Activated CD8-positive, alpha-beta memory T cell treated with anti-CD3 and anti-CD28 coated beads for 24 hours (primary cell): ENCODE measurements around the gene EFCAB6.
A peak's percentile ranks its signal among the peaks of the same experiment; 100 is the strongest.

ENCODE experiments used
- DNase-seq: peaks from one replicate; pipeline ENCODE4 v3.0.0-alpha.2; 2020

EFCAB6 gene

DNA sequence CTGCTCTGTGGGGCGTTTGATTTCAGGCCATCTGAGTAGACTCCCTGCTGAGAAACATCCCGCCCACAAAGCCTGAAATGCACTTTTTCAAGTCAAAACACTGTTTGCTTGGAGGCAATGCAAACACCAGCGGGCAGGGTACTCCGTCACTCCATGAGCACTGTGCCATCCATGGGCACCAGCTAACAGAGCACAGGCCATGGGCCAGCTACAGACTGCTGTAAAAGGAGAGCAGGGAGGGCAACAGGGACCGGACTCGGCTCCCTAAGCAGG lies 16.6 kb upstream of the EFCAB6 start:
- DNase-seq, result no peak

DNA sequence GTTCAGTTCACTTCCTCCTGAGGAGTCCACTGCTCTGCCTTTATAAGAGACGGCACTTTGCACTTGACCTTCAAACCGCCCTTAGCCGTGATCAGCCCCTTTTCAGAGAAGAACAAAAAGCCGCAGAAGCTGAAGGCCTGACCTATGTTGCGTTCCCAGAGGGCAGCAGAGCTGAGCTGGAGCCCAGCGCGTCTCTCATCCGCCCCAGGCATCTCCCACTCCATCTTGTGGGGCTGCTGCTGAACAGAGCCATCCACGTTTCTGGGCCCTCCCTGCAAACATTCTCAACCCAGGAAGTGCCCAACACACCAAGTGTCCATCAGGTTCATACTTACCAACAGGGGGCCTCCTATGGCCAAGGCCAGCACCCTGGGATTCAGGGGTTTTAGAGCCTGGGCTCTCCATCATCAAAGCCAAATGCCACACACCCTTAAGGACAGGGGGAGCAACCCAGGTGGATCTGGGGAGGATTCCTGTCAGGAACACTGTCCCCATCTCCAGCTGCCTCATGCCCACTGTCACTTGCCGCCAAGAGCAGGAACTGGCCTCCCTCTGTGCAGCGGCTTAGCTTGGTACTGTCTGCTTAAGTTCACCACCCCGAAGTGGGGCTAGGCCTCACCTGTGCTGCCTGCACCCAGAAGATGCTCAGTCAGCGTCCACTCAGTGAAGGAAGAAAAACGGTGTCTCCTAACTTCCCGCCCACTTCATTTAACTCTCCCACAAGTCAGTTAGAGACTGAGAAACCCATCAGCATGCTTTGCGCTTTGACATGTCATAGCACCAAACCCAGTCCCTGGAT lies 16.0 kb upstream of the EFCAB6 start:
- no peak for DNase-seq

DNA sequence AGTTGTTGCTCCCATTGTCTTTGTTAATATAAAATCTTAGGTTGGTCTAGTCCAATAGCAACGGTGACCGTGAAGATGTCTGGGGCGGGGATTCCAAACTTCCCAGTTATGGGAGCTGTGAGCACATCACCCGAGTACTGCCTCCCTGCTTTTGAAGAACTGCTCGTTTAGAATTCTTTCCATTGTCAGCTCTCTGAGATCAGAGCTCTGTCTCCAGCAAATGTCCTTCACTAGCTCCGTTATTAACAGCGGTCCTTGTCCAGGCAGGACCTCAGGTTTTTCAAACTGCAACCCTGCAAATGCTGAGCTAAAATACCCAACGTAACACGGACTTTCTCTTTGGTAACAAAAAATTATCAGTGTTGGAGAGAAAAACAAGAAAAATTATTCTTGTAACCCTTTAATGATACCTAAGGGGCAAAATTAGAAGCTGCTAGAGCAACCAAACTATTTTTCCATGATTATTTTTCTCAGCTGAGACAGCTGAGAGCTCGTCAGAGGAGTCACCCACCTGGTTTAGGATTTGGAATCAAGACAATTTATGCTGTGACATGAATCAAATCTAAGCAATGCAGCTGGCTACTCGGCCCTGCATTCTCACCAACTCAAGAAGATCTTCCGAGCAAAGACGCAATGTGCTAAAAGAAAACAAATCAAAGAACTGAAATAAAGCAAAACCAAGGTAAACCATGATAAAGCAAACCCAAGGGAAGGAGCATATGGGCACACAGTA lies 15.1 kb upstream of the EFCAB6 start:
- no peak for DNase-seq

DNA sequence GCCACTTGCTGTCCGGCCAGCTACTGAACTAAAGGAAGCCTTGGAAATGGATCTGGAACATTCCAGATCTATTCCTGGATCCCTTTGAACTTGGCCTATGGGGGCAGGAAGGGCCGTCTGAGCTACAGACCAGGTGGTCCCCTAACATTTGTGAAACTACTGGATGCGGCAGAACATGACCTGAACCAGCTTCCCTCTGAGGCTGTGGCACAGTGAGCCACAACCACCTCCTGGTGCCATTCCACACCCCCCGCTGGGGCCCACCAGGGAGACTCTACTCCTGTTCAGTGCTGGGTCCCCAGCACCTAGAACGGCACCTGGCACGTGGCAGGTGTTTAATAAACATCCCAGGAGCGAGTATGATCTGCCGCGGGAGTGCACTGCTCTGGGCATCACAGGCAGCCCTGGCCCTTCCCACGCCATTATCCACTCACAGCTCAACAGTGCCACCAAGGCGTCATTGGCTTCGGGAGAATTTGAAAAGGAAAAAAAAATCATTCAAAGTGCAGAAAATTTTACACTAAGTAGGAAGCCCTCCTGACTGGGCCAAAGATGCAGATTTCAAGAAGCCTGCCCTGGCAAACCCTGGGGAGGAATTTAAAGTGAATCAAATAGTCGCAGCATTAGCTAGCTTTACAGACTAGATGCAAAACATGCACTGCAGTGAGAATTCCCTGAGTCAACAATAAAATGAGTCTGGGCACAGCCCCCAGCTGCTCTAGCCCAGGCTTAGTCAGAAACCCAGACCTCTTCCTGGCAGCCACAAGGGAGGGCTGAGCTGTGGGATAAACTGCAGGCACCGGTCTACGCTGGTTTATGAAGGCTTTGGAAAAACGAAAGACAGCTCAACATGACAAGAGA lies 14.3 kb upstream of the EFCAB6 start:
- no peak for DNase-seq

DNA sequence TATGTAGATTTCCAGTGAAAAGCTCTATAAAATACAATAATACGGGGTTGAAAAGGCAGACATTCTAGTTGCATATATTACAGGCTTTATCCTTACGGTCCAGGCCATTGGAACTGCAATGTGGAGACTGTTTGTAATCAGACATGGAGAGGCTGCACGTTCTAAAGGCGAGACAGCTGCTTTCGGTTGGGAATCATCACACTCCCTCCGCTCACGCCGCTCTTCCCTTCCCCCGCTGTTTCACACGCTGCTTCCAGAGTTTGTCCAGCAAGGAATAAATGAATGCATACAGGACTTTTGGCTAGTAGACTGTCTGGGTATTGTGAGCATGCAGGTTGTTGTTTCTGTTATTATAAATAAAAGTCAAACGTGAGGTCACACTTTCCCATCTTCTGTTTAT lies 13.5 kb upstream of the EFCAB6 start:
- no peak for DNase-seq

DNA sequence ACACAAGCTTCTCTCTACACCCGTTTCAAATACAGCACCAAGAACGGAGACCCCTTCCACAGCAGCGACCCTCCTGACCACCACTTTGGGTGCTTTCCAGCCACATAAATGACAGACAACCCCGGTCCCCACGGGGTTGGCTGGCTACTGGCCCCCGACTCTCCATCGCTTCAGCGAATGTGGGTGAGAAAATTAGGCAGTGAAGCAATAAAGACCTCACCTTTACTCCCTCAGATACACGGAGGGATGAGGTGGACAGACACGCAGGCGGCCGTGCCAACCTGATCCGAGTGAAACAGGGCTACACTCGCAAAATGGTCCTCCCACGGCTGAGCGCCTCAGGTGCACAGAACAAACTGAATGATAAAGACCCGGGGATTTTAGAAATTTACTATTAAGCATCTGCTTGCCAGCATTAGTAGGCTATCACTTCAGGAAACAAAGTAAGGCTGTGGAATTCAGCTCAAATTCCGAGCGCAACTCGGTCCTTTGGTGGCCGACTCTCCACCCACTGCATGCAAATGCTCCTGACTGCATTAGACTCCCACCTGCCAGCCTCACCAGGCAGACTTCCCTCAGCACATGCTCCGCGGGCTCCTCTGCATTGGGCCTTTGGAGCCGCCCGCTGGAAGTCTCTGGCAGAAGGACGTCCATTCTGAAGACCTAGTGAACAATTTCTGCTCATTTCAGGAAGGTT lies 12.8 kb upstream of the EFCAB6 start:
- peak; percentile 35 for DNase-seq

DNA sequence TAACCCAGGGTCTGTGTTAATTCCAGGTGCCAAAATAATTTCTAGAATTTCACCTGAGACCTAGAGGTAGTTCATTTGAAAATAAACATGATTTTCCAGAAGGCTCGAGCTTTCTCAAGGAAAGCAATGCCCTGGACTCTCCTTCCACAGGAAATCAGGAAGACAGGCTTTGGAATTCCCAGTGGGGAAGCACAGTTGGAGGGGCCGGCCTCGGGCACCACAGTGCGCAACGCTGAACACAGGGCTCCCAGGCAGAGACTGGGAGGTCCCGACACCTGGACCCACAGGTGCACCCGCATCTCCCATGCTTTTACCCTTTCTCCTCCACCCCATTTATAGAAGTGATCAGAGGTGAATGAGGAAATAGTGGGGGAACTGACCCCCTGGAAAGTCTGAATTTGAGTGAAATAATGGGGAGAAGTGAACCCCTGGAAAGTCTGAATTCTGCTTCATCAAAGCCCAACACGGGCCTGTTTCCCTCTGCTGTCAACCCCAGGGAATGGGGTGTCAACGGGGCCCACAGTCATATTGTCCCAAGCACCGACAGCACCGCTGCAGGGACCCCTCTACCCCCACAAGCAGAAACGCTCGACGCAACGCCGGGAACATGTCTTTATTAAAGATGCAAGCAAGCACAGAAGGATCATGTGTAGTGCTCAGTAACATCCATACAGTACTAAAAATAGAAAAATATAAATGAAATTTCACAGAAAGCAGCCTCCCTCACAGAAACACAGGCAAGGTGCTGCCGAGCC lies 12.0 kb upstream of the EFCAB6 start:
- peak; percentile 7 for DNase-seq

DNA sequence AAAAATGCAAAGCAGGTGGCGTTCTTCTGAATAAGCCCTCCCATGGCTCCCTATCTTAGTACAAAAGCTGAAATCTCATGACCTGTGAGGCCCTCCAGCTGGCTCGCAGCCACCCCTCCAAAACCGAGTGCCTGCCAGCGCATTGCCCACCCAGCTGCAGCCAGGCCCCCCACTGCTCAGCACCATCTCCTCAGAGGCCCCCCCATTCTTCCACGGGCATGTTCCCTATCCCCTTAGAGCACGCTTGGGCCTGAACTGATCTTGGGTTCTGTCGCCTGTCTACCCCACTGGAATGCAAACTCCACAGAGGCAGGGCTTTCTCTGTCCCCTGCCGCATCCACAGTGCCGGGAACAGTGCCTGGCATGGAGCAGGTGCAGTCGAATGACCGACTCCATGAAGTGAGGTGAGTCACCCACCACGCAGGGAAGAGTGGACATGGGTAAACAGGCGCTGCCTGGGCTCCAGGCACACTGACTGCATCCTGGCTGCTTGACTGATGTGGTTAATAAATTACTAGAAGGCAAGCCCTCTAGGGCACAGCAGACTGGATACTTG lies 11.3 kb upstream of the EFCAB6 start:
- peak; percentile 44 for DNase-seq

DNA sequence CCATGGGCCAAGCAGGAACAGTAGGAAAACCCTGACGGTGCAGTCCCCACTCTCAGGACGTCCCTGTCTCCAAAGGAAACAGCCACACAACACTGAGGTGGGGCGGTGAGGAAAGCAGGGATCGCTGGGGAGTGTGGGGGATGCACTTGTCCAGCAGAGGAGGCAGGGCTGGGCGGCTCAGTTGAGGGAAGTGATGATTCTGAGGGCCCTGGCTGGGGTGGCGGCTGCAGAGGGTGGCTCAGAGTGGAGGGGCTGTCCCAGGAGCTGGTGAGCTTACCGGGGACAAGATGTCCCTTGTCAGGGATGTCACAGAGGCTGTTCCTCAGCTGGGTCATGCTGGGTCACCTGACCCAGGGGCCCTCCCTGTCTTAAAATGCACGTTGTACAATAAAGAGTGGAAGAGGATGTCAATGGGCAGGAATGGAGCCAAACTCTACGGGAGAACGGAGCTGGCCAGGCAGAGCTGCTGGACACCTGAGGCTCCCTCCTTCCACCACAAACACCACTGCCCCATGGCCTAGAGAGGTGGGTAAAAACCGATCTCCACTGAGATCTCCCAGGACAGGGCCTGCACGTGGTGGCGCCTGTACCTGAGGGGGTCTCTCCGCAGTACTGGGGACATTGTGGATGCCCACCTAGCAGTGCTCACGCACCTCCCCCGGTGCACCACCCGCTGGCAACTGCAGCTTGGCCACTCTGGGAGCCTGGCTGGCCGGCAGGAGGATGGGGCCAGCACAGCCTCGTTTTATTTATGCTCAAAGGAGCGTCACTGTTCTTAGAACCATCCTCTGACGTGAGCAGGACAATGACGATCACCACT lies 9.7 kb upstream of the EFCAB6 start:
- peak; percentile 40 for DNase-seq

DNA sequence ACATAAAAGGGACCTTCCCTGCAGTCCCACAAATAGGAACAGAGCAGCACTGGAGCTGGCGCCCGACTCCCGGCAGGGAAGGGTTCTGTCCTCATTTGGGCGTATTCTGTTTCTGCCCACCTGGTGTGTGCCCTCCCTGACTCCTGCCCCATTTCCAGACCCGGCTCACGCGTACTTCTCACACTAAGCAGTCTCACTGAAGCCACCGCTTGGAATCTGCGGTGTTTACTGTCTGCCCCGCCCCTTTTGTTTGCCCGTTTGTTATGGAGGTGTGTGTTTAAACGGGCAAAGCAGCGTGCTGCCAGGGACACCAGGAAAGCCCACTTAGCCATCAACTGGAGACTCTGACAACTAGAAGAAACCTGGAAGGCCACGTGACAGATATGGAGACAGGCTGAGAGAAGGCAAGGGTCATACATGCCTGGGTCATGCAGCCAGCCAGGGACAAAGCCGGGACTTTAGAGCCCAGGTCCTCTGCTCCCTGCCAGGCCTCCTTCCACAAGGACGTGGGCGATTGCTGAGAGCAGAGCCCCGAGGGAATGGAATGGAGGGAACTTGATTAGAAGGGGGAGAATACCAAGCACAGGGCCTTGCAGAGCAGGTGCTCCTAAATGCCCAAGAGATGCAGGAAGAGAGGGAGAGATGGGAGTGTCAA lies 8.7 kb upstream of the EFCAB6 start:
- DNase-seq, result peak; percentile 17

DNA sequence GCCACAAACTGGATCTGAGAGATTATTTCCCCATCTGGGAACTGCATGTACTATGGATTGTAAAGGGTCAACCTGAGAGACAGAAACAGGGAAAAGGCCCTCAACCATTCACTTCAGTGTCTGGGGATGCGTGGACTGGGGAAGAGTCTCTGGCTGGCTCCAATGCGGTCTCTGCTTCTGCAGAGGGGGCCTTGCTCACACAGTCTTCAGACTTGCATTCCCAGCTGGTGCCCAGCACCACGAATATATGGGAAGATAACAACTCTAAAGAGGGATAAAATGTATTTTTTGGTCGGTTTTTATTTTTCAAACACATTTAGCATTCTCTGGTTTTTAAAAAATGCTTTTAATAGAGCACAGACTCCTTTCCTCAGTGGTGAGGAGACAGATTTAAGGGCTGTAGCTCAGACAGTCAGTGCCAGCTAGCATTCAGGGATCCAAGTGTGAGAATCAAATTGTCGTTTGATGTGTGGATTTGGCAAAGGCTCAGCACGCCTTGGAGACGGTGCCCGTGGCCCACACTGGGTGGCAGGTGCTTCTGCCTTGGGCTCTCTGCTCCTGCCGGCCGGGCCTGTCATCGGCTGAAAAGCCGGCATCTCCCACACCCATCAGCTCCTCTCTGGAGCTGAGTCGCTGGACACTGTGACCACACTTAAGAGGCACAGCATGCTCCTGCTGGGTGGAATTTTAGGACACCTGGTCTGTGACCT lies 8.0 kb upstream of the EFCAB6 start:
- no peak for DNase-seq

DNA sequence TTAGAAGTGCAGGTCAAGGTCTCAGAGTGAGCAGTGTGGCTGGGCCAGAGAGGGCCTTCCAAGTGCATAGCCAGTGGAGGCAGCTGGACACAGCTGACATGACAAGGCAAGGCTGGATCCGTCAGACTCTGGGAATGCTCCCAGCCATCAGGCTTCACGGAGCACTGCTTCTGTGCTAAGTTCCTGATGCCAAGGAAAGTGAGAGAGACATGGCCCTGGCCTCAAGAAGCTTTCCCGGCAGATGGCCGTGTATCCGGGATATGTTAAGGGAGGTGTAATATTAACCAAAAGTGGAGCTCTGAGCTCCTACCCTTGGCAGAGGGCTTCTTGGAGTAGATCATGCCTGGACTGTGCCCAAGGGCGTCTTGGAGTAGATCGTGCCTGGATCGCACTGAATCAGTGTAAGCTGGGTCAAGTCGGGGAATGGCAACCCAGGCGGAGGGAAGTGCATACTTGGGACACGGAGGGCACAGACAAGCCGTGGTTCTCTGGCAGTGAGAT lies 7.4 kb upstream of the EFCAB6 start:
- peak; percentile 28 for DNase-seq

DNA sequence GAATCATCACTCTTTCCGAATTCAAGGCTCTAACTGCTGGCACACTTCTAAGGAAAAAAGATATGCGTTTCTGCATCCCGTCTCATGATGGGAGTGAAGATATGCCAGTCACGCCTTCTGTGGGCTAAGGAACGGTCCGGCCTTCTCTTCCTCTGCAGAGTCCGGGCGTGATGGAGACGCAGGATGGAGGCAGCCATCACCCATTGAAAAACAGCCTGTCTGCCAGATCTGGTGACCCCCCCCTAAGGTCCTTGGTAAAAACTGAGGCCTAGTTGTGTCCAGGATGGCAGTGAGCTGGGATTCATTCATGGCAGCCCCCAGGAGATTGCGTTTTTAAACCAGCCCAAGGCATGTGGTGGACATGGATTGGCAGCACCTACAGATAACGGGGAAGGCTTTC lies 6.9 kb upstream of the EFCAB6 start:
- DNase-seq, result peak; percentile 13

DNA sequence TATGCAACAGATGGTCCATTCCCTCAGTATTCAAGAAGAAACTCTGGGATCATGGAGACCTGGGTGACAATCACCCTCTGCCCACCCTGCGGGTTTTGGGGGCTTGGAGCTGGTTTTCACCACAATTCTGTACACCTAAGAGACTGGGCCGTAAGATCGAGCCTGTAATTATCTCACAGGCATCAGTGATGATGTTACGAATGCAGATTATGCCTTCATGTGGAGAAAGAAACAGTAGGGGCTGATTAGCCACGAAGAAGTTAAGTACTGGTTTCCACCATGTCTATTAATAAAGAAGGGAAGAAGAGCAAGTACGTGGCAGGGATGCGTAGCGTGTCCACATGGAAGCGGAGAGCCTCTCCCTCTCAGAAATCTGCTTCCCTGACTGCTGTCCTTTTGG lies 5.3 kb upstream of the EFCAB6 start:
- no peak for DNase-seq

DNA sequence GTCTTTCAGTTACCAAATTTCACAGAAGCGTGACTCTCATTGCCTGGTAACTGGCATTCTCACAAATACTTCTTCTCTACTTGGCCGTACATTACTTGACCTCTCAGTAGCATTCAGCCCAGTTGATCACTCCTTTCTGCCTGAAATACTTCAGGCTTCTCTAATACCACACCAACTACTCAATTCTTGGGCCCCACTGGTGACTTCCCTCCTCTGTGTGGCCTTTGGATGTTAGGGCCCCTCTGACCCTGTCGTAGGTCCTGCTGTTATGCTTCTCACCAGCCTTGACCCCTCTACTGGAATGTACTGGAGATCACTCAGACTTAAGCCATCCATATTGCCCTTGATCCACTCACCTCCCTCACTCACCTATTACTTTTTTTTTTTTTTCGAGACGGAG lies 2.2 kb upstream of the EFCAB6 start:
- DNase-seq, result no peak

DNA sequence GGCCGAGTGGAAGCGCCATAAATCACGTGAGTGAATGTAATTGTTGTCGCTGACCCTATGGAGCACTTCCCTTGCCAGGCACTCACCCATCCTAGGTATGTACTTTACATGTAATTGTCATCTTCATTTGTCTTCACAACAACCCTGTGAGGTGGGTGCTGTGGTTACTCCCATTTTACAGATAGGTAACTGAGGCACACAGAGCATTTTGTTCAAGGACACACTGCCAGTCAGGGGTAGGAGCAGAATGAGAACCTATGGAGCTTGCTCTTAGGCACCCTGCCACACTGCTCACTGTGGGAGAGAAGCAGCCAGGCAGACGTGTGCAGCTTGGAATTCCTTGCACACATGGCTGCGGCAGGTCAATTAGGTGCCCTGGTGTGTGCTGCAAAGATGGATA lies 785 bp upstream of the EFCAB6 start:
- DNase-seq, result peak; percentile 61

DNA sequence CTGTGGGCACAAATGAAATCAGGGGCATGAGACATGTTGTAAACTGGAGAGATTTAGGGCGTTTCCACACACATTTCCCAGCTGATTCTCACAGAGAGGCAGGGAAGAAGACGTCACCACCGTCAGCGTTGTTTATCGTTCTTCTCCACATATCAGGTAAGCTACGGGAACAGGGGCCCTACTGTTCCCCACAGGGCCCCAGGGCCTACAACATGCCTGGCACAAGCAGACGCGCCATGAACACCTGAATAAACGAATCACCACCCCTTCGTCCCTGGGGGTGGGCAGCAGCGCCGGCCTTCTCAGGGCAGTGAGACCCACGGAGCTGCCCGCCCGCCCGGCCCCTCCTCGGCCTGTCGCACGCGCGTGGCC lies 342 bp downstream of the EFCAB6 start:
- DNase-seq, result no peak

DNA sequence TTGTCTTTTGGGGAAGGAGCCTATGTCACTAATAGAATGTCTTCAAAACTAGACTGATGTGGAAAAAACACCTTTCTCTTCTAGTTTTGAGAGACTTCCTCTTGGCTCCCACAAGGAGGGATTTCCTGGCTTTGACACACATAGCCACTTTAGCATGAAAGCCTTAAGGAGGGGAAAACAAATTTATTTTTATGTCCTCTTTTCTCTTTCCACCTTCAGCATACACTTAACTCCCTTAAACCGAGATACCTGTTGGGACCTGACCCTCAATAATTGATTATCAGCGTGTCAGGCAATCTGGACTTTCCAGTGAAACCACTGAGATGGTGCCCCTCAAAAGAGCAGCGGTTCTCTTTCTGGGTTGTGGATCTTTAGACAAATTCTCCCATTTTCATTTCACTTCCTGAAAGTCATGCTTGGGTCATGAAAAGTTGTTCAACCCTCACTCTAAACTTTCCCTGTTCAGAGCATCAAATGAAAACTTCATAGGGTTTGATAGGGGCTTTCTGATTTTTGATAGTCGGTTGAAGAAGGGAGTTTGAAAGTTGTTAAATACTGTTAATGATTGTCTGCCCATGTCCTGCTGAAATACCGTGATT lies 9.1 kb downstream of the EFCAB6 start:
- no peak for DNase-seq

DNA sequence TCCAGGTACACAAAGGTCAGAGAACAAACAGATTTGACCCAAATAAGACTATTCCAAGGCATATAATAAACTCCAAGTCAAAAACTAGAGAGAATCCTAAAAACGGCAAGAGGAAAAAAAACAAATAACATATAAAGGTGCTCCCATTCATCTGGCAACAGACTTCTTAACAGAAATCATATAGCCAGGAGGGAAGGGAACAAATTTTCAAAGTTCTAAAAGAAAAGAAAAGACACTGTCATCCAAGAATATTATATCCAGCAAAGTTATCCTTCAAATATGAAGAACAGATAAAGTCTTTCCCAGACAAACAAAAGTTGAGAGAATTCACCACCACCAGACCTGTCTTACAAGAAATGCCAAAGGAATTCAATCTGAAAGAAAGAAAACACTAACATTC lies 11.1 kb downstream of the EFCAB6 start:
- no peak for DNase-seq
